Measurements from ENCODE around the gene ETS1.

Gene ETS1, protein sequence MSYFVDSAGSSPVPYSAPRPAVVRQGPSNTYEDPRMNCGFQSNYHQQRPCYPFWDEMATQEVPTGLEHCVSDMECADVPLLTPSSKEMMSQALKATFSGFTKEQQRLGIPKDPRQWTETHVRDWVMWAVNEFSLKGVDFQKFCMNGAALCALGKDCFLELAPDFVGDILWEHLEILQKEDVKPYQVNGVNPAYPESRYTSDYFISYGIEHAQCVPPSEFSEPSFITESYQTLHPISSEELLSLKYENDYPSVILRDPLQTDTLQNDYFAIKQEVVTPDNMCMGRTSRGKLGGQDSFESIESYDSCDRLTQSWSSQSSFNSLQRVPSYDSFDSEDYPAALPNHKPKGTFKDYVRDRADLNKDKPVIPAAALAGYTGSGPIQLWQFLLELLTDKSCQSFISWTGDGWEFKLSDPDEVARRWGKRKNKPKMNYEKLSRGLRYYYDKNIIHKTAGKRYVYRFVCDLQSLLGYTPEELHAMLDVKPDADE

GRCh38 chr11:128587415-128587814 is at the start of gene ETS1:
Gene ETS1 (minus strand): TSS chr11:128587558. CDS start chr11:128573130, 14,428 bp downstream.
- no peaks in the 10 kb centered on the region for H3K9me3 ChIP-seq (ENCODE audit: severe bottlenecking)
- H3K36me3 ChIP-seq = no peaks in the 10 kb centered on the region
- H3K27me3 ChIP-seq (ENCODE audit: insufficient read depth, low read depth, severe bottlenecking) = peaks cover 37% of the 10 kb centered on the region
- H3K27ac ChIP-seq = no peak within 1 kb of the TSS
- TF ChIP-seq CTCF (IDR thresholded peaks at IDR 0.05; ENCODE audit: low read depth, low read length) = no peak
- H3K4me3 ChIP-seq (ENCODE audit: low read depth, low read length) = no peak within 1 kb of the TSS
- no peak for DNase-seq

DNA sequence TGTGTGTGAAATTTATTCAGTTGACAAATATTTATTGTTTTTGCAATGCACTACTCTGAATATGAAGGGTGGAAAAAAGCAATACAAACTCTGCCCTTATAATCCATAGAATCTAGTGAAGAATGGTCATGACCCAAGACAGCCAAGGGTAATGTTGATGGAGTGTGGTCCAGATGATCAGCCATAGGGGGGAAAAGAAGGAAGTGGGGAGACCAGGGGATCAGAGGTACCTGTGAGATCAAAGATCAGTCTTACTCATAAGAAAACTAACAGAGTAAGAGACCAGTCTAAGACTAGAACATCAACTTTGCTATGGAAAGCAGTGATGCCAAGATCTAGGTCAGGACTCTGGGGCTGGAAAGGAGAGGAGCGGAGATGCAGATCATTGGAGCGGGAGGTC is 47.0 kb upstream of the ETS1 start:
- H3K4me3 ChIP-seq (ENCODE audit: low read depth, low read length) = no peak overlapping the region
- no peaks in the 10 kb centered on the region for H3K36me3 ChIP-seq

DNA sequence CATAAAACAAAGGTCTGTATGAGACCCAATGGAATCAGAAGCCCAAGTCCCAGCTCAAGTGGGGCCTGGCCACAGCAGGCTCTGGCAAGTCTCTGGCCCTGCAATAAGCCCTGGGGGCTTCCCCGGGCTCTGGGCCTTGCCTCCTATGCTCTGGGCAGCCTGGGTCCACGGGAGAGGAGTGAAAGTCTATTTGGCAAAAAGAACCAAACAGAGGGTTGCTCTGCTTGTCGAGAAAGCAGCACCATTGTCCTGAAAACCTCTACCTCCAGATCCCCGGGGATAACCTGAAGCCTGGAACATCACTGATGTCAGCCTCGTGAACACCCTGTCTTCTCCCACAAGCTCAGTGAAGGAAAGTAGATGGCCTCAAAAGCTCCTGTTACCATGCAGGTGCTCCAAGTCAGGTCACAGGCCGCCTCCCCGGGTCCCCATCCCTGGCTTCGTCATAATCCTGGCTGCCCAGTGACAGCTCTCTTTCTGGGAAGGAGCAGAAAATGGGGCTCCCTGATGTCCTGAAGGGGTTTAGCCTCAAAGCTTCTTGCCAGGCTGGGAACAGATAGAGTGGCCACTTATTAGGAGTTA is 46.1 kb upstream of the ETS1 start:
- no peaks in the 10 kb centered on the region for H3K27me3 ChIP-seq (ENCODE audit: insufficient read depth, low read depth, severe bottlenecking)
- TF ChIP-seq CTCF (IDR thresholded peaks at IDR 0.05; ENCODE audit: low read depth, low read length) = no peak

More for the DNA sequence above, 47.0 kb upstream of the ETS1 start:
- H3K9me3 ChIP-seq (ENCODE audit: severe bottlenecking) = no peaks in the 10 kb centered on the region
- no peak overlapping the region for H3K27ac ChIP-seq
- no peak for DNase-seq
- no peaks in the 10 kb centered on the region for H3K27me3 ChIP-seq (ENCODE audit: insufficient read depth, low read depth, severe bottlenecking)
- TF ChIP-seq CTCF (IDR thresholded peaks at IDR 0.05; ENCODE audit: low read depth, low read length) = no peak

GRCh38 chr11:128632141-128632791 is 44.9 kb upstream of the ETS1 start:
- Histone ChIP-seq H3K9me3 (ENCODE audit: severe bottlenecking) (no peaks in the 10 kb centered on the region), H3K4me3 (ENCODE audit: low read depth, low read length) (no peak overlapping the region), H3K36me3 (no peaks in the 10 kb centered on the region), H3K27me3 (ENCODE audit: insufficient read depth, low read depth, severe bottlenecking) (no peaks in the 10 kb centered on the region), H3K27ac (no peak overlapping the region)
- TF ChIP-seq CTCF (IDR thresholded peaks at IDR 0.05; ENCODE audit: low read depth, low read length) = peak; percentile 65
- DNase-seq = peak; percentile 32

More for the DNA sequence above, 46.1 kb upstream of the ETS1 start:
- no peak overlapping the region for H3K27ac ChIP-seq
- H3K36me3 ChIP-seq = no peaks in the 10 kb centered on the region
- no peak overlapping the region for H3K4me3 ChIP-seq (ENCODE audit: low read depth, low read length)
- no peak for DNase-seq
- no peaks in the 10 kb centered on the region for H3K9me3 ChIP-seq (ENCODE audit: severe bottlenecking)

- no peak overlapping the region for H3K4me3 ChIP-seq (ENCODE audit: low read depth, low read length)
These were observed 43.2 kb upstream of the ETS1 start for GRCh38 chr11:128630367-128631230.

More at GRCh38 chr11:128630367-128631230, 43.2 kb upstream of the ETS1 start:
- TF ChIP-seq CTCF (IDR thresholded peaks at IDR 0.05; ENCODE audit: low read depth, low read length) = peak; percentile 67
- H3K27me3 ChIP-seq (ENCODE audit: insufficient read depth, low read depth, severe bottlenecking) = no peaks in the 10 kb centered on the region
- H3K27ac ChIP-seq = no peak overlapping the region
- no peaks in the 10 kb centered on the region for H3K36me3 ChIP-seq
- H3K9me3 ChIP-seq (ENCODE audit: severe bottlenecking) = no peaks in the 10 kb centered on the region
- DNase-seq = peak; percentile 78

Data from WERI-Rb-1 (cell line).